ENCODE measurements around the gene SMOC2. TPM values are rescaled to one million over a fixed set of nuclear protein-coding genes. Genes with fewer than 3 reads are reported as not detected.

The SMOC2 gene
- polyA plus RNA-seq, 1 of the 3 experiments (the other 2 are of a cell fraction): not detected

DNA sequence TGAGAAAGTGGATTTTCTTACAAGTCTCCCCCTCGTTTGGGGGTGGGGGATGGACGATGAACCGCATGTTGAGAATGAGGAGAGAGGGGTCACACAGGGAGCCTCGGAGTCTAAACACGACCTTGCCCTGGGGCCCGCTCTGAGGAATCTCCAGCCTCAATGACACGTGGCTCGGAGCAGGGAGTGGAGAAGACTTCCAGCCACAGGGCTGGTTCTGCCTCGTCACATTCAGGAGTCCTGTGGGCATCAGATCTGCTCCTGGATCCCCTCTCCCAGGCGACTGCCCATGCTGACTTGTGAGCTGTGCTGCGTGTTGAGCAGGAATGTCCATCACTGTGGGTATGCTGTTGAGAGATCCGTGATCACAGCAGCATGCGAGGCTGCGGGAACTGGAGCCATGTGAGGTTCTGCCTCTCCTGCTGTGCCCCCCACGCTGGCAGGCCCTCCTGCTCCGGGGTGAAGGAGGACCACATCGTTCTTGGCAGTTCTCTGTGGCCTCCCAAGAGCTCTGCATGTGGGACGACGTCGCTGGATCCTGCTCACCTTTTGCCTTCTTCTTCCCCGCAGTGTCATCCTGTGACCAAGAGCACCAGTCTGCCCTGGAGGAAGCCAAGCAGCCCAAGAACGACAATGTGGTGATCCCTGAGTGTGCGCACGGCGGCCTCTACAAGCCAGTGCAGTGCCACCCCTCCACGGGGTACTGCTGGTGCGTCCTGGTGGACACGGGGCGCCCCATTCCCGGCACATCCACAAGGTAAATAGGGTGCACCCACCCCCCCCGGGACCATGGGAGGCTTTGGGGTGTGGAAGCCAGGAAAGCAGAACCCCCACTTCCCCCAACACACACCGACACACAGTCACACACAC lies 157.5 kb downstream of the SMOC2 start:
- Histone ChIP-seq H3K9me2 (no peaks in the 10 kb centered on the region), H3K4me1 (ENCODE audit: control insufficient read depth in 1 of 2, insufficient read depth in 2 of 2, low read depth in 1 of 2, low read length in 1 of 2) (no peaks in the 10 kb centered on the region; a peak in 1 of 4 replicates), H3K9ac (no peak overlapping the region), H3K9me3 (no peaks in the 10 kb centered on the region), H4K20me1 (ENCODE audit: insufficient read depth) (no peaks in the 10 kb centered on the region), H3K36me3 (replicated peaks in 1 of 2; ENCODE audit: control insufficient read depth in 1 of 2, insufficient read depth in 2 of 2, low read length in 1 of 2) (no peaks in the 10 kb centered on the region), H2AFZ (ENCODE audit: low read depth) (no peak overlapping the region), H3K27me3 (ENCODE audit: insufficient read depth) (no peaks in the 10 kb centered on the region), H3F3A (replicated peaks; ENCODE audit: insufficient read depth) (no peaks in the 10 kb centered on the region), H3K79me2 (ENCODE audit: insufficient read depth) (no peaks in the 10 kb centered on the region), H3K4me3 (ENCODE audit: low read depth in 2 of 2, low read length in 1 of 2) (no peak overlapping the region), H3K4me2 (no peak overlapping the region), H3K27ac (ENCODE audit: low read depth in 2 of 2, low read length in 1 of 2) (no peak overlapping the region)
- TF ChIP-seq, protein P1, sequence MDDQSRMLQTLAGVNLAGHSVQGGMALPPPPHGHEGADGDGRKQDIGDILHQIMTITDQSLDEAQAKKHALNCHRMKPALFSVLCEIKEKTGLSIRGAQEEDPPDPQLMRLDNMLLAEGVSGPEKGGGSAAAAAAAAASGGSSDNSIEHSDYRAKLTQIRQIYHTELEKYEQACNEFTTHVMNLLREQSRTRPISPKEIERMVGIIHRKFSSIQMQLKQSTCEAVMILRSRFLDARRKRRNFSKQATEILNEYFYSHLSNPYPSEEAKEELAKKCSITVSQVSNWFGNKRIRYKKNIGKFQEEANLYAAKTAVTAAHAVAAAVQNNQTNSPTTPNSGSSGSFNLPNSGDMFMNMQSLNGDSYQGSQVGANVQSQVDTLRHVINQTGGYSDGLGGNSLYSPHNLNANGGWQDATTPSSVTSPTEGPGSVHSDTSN (IDR thresholded peaks at IDR 0.05): no peak
- TF ChIP-seq MXI1 (IDR thresholded peaks at IDR 0.05; ENCODE audit: low read depth, low read length): no peak
- TF ChIP-seq SIN3A (IDR thresholded peaks at IDR 0.05; ENCODE audit: borderline replicate concordance, low read depth, low read length): no peak
- no peak for TF ChIP-seq CHD2 (IDR thresholded peaks at IDR 0.05; ENCODE audit: low read length, partially characterized antibody)
- TF ChIP-seq FOXM1 (IDR thresholded peaks at IDR 0.05; ENCODE audit: low read depth): no peak
- no peak for TF ChIP-seq GABPA (IDR thresholded peaks at IDR 0.05; ENCODE audit: low read depth)
- no peak for TF ChIP-seq JUND (IDR thresholded peaks at IDR 0.05)
- ChIA-PET POLR2A (no interaction called here), CTCF (no interaction called here)
- WGBS (ENCODE audit: low lambda C conversion rate): 41% methylated on average over 14 of the region's 32 CpGs
- DNase-seq: no peak

DNA sequence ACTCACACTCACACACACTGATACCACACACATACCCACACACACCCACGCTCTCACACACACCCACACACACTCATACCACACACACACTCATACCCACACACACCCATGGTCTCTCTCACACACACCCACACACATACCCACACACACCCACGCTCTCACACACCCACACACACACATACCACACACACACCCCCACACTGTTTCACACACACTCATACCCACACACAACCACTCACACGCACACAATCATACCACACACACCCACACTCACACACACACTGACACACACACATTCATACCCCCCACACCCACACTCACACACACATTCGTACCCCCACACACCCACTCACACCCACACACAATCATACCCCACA lies 158.1 kb downstream of the SMOC2 start:
- Histone ChIP-seq H3K4me3 (ENCODE audit: low read depth in 2 of 2, low read length in 1 of 2) (no peak overlapping the region), H3K9ac (no peak overlapping the region), H3F3A (replicated peaks; ENCODE audit: insufficient read depth) (no peaks in the 10 kb centered on the region), H3K27me3 (ENCODE audit: insufficient read depth) (no peaks in the 10 kb centered on the region), H3K4me2 (no peak overlapping the region), H3K9me2 (no peaks in the 10 kb centered on the region), H3K36me3 (replicated peaks in 1 of 2; ENCODE audit: control insufficient read depth in 1 of 2, insufficient read depth in 2 of 2, low read length in 1 of 2) (no peaks in the 10 kb centered on the region), H3K79me2 (ENCODE audit: insufficient read depth) (no peaks in the 10 kb centered on the region), H3K4me1 (ENCODE audit: control insufficient read depth in 1 of 2, insufficient read depth in 2 of 2, low read depth in 1 of 2, low read length in 1 of 2) (no peaks in the 10 kb centered on the region; a peak in 1 of 4 replicates), H4K20me1 (ENCODE audit: insufficient read depth) (no peaks in the 10 kb centered on the region), H3K27ac (ENCODE audit: low read depth in 2 of 2, low read length in 1 of 2) (no peak overlapping the region), H2AFZ (ENCODE audit: low read depth) (no peak overlapping the region), H3K9me3 (no peaks in the 10 kb centered on the region)
- TF ChIP-seq FOXM1 (IDR thresholded peaks at IDR 0.05; ENCODE audit: low read depth) (no peak), GABPA (IDR thresholded peaks at IDR 0.05; ENCODE audit: low read depth) (no peak), EP300 (IDR thresholded peaks at IDR 0.05; ENCODE audit: borderline replicate concordance in 1 of 2, low read depth in 1 of 2, low read length in 1 of 2) (no peak)
- ChIA-PET CTCF (no interaction called here), POLR2A (no interaction called here)
- no peak for DNase-seq
- WGBS (ENCODE audit: low lambda C conversion rate): 40% methylated on average over 4 of the region's 4 CpGs

DNA sequence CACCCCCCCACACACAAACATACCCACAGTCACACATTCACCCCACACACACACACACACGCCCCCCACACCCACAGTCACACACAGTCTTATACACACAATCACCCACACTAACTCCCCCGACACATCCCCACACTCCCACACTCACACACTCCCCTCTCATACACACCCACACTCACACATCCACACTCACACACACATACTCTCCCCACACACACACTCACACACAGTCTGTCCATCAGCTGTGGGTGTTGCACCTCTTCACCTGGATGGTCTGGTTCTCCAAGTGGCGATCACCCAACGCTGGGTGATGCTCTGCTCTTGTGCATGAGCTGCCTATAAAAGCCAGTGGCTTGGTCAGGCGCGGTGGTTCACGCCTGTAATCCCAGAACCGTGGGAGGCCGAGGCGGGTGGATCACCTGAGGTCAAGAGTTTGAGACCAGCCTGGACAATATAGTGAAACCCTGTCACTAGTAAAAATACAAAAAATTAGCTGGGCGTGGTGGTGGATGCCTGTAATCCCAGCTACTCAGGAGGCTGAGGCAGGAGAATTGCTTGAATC lies 158.9 kb downstream of the SMOC2 start:
- H3K9me3 ChIP-seq: no peaks in the 10 kb centered on the region
- no peak overlapping the region for H3K4me2 ChIP-seq
- H3K79me2 ChIP-seq (ENCODE audit: insufficient read depth): no peaks in the 10 kb centered on the region
- WGBS (ENCODE audit: low lambda C conversion rate): 66% methylated on average over 11 of the region's 11 CpGs
- no peak overlapping the region for H2AFZ ChIP-seq (ENCODE audit: low read depth)
- no peak overlapping the region for H3K27ac ChIP-seq (ENCODE audit: low read depth in 2 of 2, low read length in 1 of 2)
- no peak overlapping the region for H3K9ac ChIP-seq
- POLR2A ChIA-PET: no interaction called here
- no peak for DNase-seq
- no peaks in the 10 kb centered on the region for H3K27me3 ChIP-seq (ENCODE audit: insufficient read depth)
- CTCF ChIA-PET: no interaction called here
- H3K9me2 ChIP-seq: no peaks in the 10 kb centered on the region
- H3F3A ChIP-seq (replicated peaks; ENCODE audit: insufficient read depth): no peaks in the 10 kb centered on the region
- no peaks in the 10 kb centered on the region for H4K20me1 ChIP-seq (ENCODE audit: insufficient read depth)
- H3K4me1 ChIP-seq (ENCODE audit: control insufficient read depth in 1 of 2, insufficient read depth in 2 of 2, low read depth in 1 of 2, low read length in 1 of 2): no peaks in the 10 kb centered on the region; a peak in 1 of 4 replicates
- no peak overlapping the region for H3K4me3 ChIP-seq (ENCODE audit: low read depth in 2 of 2, low read length in 1 of 2)
- H3K36me3 ChIP-seq (replicated peaks in 1 of 2; ENCODE audit: control insufficient read depth in 1 of 2, insufficient read depth in 2 of 2, low read length in 1 of 2): no peaks in the 10 kb centered on the region
- TF ChIP-seq, protein P2, sequence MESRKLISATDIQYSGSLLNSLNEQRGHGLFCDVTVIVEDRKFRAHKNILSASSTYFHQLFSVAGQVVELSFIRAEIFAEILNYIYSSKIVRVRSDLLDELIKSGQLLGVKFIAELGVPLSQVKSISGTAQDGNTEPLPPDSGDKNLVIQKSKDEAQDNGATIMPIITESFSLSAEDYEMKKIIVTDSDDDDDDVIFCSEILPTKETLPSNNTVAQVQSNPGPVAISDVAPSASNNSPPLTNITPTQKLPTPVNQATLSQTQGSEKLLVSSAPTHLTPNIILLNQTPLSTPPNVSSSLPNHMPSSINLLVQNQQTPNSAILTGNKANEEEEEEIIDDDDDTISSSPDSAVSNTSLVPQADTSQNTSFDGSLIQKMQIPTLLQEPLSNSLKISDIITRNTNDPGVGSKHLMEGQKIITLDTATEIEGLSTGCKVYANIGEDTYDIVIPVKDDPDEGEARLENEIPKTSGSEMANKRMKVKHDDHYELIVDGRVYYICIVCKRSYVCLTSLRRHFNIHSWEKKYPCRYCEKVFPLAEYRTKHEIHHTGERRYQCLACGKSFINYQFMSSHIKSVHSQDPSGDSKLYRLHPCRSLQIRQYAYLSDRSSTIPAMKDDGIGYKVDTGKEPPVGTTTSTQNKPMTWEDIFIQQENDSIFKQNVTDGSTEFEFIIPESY (IDR thresholded peaks at IDR 0.05; ENCODE audit: borderline replicate concordance, low read depth): no peak
- TF ChIP-seq TEAD4 (IDR thresholded peaks at IDR 0.05; ENCODE audit: borderline replicate concordance, insufficient read depth) (no peak), JUND (IDR thresholded peaks at IDR 0.05) (no peak), RXRA (IDR thresholded peaks at IDR 0.05; ENCODE audit: borderline replicate concordance, low read depth) (no peak), RCOR1 (IDR thresholded peaks at IDR 0.05; ENCODE audit: low read length) (no peak)
- TF ChIP-seq, protein P3, sequence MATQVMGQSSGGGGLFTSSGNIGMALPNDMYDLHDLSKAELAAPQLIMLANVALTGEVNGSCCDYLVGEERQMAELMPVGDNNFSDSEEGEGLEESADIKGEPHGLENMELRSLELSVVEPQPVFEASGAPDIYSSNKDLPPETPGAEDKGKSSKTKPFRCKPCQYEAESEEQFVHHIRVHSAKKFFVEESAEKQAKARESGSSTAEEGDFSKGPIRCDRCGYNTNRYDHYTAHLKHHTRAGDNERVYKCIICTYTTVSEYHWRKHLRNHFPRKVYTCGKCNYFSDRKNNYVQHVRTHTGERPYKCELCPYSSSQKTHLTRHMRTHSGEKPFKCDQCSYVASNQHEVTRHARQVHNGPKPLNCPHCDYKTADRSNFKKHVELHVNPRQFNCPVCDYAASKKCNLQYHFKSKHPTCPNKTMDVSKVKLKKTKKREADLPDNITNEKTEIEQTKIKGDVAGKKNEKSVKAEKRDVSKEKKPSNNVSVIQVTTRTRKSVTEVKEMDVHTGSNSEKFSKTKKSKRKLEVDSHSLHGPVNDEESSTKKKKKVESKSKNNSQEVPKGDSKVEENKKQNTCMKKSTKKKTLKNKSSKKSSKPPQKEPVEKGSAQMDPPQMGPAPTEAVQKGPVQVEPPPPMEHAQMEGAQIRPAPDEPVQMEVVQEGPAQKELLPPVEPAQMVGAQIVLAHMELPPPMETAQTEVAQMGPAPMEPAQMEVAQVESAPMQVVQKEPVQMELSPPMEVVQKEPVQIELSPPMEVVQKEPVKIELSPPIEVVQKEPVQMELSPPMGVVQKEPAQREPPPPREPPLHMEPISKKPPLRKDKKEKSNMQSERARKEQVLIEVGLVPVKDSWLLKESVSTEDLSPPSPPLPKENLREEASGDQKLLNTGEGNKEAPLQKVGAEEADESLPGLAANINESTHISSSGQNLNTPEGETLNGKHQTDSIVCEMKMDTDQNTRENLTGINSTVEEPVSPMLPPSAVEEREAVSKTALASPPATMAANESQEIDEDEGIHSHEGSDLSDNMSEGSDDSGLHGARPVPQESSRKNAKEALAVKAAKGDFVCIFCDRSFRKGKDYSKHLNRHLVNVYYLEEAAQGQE (IDR thresholded peaks at IDR 0.05; ENCODE audit: low read depth, low read length): no peak
